Adrenal gland (tissue), 5 donors: ENCODE results near the gene IL4R.

ENCODE experiments used
- CTCF ChIP-seq, 6 experiments: fragments of 450-650 bp in 4 of 6; fragments of 200-600 bp in 2 of 6; sonication (generic) in 1 of 6; IDR thresholded peaks; 1 replicate in 5 of 6; 2 replicates in 1 of 6; pipeline versions ENCODE4 v1.5.1 to v1.8.0; 2016 to 2021; ENCODE audit warnings: antibody characterized with exemption in 6 of 6, mild to moderate bottlenecking in 2 of 6, moderate library complexity in 1 of 6
- POLR2A ChIP-seq, 2 donors: fragments of 450-650 bp; IDR thresholded peaks; one replicate each; pipeline ENCODE4 v1.6.1; 2017; ENCODE audit warnings: antibody characterized with exemption in 2 of 2, mild to moderate bottlenecking in 2 of 2, moderate library complexity in 1 of 2
- donor health status: DM: no; HTN: no; CAD: no.

DNA sequence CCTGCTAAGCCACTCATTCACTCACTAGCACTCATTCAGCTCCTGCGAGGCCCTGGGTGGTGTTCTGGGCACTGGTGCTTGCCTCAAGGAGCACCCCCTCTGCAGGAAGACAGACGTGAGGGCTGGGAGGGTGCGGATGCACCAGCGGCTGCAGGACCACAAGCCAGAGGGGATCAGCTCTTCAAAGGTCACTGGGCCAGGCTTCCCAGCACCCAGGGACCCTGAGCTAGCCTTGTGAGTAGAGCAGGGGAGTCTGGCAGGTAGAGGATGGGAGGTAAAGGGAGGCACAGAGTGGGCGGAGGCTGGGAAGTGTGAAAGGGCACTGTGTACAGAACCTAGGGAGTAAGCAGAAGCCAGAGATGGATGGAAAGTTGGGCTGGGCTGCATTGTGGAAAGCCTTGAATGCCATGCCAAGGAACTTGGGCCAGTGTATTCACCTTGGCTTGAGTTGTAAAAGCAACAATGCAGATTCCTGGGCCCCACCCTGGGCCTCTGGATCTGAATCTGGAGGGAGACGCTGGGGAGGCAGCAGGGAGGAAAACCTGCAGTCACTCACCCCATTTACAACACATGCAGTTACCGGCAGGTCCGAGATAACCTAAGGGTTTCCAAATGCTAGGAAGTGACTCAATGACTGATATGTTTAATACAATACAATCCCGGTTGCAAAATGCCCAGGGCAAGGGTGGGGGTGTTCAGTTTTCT lies 1.7 kb downstream of the IL4R start:
- TF ChIP-seq CTCF (IDR thresholded peaks at IDR 0.05) = no peak
- no peak for TF ChIP-seq POLR2A (IDR thresholded peaks at IDR 0.05)
